Naive thymus-derived CD8-positive, alpha-beta T cell (primary cell): ENCODE measurements around the gene NABP2. TPM values are rescaled to one million over a fixed set of nuclear protein-coding genes. Genes with fewer than 3 reads are reported as not detected.
A peak's percentile ranks its signal among the peaks of the same experiment; 100 is the strongest.
"Not testable (repeated sequence)": the region's sequence is repeated elsewhere in the genome, so short reads cannot be mapped to it uniquely, and the experiment has no call there.

Experiments
- ATAC-seq, 2 donors: fragments of 150-1000 bp; cut with Tn5 transposase in 1 of 2; sonication (Bioruptor Pico), chemical (Tn5 transposase) in 1 of 2; 1 replicate in 1 of 2; 2 replicates in 1 of 2; pipeline ENCODE4 v1.10.0; 2021; ENCODE audit warnings: mild to moderate bottlenecking in 2 of 2, moderate library complexity in 2 of 2
- POLR2A ChIA-PET: fragments of 350-600 bp; sonication (Branson Sonifier 250); formaldehyde crosslinking; loops from one replicate; lab custom pipeline; 2021; ENCODE audit warnings: antibody characterized with exemption; lab: Charles Lee
- DNase-seq, 10 donors: peaks; one replicate each; pipeline versions ENCODE4 v3.0.0 to v3.0.0-alpha.2; 2020 to 2022
- H3K27ac Mint-ChIP-seq, 10 donors: one replicate each; pipeline ENCODE4 v1.8.0; 2020 to 2022; ENCODE audit warnings: mild to moderate bottlenecking in 10 of 10, mixed read lengths in 10 of 10, moderate library complexity in 4 of 10, inconsistent platforms in 1 of 10
- H3K27me3 Mint-ChIP-seq, 5 donors: one replicate each; pipeline ENCODE4 v1.8.0; 2021 to 2022; ENCODE audit warnings: mixed read lengths in 5 of 5
- H3K36me3 Mint-ChIP-seq, 3 donors: one replicate each; pipeline ENCODE4 v1.8.0; 2020 to 2022; ENCODE audit warnings: mixed read lengths in 3 of 3, mild to moderate bottlenecking in 2 of 3, inconsistent platforms in 1 of 3
- H3K4me1 Mint-ChIP-seq, 4 donors: one replicate each; pipeline ENCODE4 v1.8.0; 2021 to 2022; ENCODE audit warnings: mixed read lengths in 4 of 4
- H3K4me3 Mint-ChIP-seq, 10 donors: one replicate each; pipeline ENCODE4 v1.8.0; 2020 to 2022; ENCODE audit warnings: mild to moderate bottlenecking in 10 of 10, mixed read lengths in 10 of 10, moderate library complexity in 6 of 10, inconsistent platforms in 1 of 10
- H3K9me3 Mint-ChIP-seq, 9 donors: one replicate each; pipeline ENCODE4 v1.8.0; 2020 to 2022; ENCODE audit warnings: mixed read lengths in 9 of 9, mild to moderate bottlenecking in 3 of 9, inconsistent platforms in 1 of 9, moderate library complexity in 1 of 9
- polyA plus RNA-seq, 3 donors: library from polyadenylated mRNA; unstranded; fragments of 300-500 nt; fragmentation: Illumina TruSeq; gene quantifications; one replicate each; pipeline ENCODE4 v1.2.3, GENCODE V29; 2021
- total RNA-seq, 8 experiments: library from RNA in 2 of 8; stranded (reverse) in 2 of 8; gene quantifications; one replicate each; pipeline ENCODE4 v1.2.3 and lab custom pipeline; 2021 to 2026

The NABP2 gene
- total and polyA plus RNA-seq, 5 experiments from 2014 or later: 3.5 to 13.3 (median 3.9) TPM

DNA sequence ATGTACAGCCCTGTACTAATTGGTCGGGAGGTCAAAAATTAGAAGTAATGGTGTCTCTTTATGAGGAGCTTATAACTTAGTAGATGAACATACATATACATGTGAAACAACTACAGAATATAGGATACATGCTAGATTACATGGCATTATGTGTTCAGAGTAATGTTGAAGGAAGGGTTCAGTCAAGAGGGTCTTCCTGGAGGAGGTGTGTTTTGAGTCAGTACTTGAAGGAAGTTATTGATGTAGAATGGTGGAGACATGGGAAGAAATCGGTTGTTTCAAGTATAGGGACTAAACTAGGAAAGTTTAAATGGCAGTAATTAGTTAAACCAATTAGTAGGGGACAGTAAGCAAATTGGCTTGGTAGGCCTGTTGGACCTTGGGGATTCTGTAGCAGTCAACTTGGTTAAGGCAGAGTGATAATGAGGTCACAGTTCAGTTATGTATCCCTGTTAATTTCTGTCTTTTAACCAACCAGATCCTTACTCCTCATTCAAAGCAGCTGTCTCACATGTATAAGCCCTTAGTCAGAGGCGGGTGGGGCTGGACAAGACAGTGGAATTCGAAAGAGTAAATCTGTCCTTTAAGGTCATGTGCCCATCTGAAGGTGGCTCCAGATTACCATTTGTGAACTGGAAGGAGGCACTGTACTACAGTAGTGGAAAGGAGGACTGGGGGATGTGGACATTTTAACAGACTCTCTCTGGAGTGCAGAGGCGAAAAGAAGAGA, 37.5 kb downstream of the NABP2 start:
- no peak for ATAC-seq
- no peak for DNase-seq
- H3K27me3 Mint-ChIP-seq: no peaks in the 10 kb centered on the region
- H3K4me3 Mint-ChIP-seq: no peak overlapping the region
- peak overlapping the region in 1 of 10 donors; percentile 45 for H3K27ac Mint-ChIP-seq
- H3K36me3 Mint-ChIP-seq: no peaks in the 10 kb centered on the region
- H3K9me3 Mint-ChIP-seq: no peaks in the 10 kb centered on the region
- POLR2A ChIA-PET: interaction anchor here (1.0 kb wide), 1 partner anchor 11 kb away, joined by 3 read pairs; no protein-coding TSS in a partner anchor
- peaks cover 16 to 27% (median 22%) of the 10 kb centered on the region in 4 donors for H3K4me1 Mint-ChIP-seq

DNA sequence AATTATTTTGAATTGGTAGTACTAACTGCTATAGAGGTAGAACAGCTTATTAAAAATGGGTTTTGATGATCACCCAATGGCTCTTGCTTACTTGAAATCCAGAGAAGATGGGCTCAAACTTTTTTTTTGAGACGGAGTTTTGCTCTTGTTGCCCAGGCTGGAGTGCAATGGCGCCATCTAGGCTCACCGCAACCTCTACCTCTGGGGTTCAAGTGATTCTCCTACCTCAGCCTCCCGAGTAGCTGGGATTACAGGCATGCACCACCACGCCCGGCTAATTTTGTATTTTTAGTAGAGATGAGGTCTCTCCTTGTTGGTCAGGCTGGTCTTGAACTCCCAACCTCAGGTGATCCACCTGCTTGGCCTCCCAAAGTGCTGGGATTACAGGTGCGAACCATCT, 38.8 kb downstream of the NABP2 start:
- H3K27me3 Mint-ChIP-seq: not testable (repeated sequence)

DNA sequence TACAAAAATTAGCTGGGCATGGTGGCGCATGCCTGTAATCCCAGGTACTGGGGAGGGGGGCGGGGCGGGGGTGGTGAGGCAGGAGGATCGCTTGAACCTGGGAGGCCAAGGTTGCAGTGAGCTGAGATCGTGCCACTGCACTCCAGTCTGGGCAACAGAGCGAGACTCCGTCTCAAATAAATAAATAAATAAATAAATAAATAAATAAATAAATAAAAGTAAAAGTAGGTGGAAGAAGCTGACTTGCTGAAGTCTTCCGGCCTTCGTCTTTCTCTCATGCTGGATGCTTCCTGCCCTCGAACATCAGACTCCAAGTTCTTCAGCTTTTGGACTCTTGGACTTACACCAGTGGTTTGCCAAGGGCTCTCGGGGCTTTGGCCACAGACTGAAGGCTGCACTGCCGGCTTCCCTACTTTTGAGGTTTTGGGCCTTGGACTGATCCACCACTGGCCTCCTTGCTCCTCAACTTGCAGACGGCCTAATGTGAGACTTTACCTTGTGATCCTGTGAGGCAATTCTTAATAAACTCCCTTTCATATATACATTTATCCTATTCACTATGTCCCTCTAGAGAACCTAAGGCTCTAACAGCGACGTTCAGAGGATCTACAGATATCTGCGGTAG, 42.0 kb downstream of the NABP2 start:
- H3K36me3 Mint-ChIP-seq: peaks cover 0 to 18% (median 0%) of the 10 kb centered on the region in 3 donors
- peak overlapping the region; percentile 93 to 99 (median 98) for H3K27ac Mint-ChIP-seq
- peak overlapping the region; percentile 85 to 97 (median 94) for H3K4me3 Mint-ChIP-seq
- H3K4me1 Mint-ChIP-seq: peaks cover 10 to 20% (median 20%) of the 10 kb centered on the region in 4 donors
- not testable (repeated sequence) for DNase-seq, ATAC-seq, H3K9me3 Mint-ChIP-seq, H3K27me3 Mint-ChIP-seq
- POLR2A ChIA-PET: interaction anchor here (0.5 to 3.5 kb wide), 13 partner anchors 8 to 201 kb away, joined by 3 to 19 read pairs (median 5); partner anchors contain the start of genes ANKRD52, CNPY2, MYL6 and PA2G4

More for the DNA sequence above, 38.8 kb downstream of the NABP2 start:
- not testable (repeated sequence) for H3K27ac Mint-ChIP-seq, ATAC-seq, DNase-seq, H3K9me3 Mint-ChIP-seq, H3K4me3 Mint-ChIP-seq, H3K36me3 Mint-ChIP-seq
- peaks cover 17 to 26% (median 24%) of the 10 kb centered on the region in 4 donors for H3K4me1 Mint-ChIP-seq
- POLR2A ChIA-PET: interaction anchor here (2.0 kb wide), 1 partner anchor 73 kb away, joined by 6 read pairs; the partner anchor contains the start of gene SMARCC2

GRCh38 chr12:56266693-56267442, 42.7 kb downstream of the NABP2 start, which contains the start of gene COQ10A:
Gene COQ10A, plus strand, starts transcription at chr12:56266942. Its CDS starts 177 bp downstream, at chr12:56267119.
- Mint-ChIP-seq H3K4me3 (peak within 1 kb of the TSS; percentile 85 to 97 (median 94)), H3K9me3 (no peaks in the 10 kb centered on the region), H3K4me1 (peaks cover 8 to 20% (median 20%) of the 10 kb centered on the region in 4 donors), H3K36me3 (peaks cover 0 to 22% (median 0%) of the 10 kb centered on the region in 3 donors), H3K27me3 (no peaks in the 10 kb centered on the region), H3K27ac (peak within 1 kb of the TSS; percentile 93 to 99 (median 98))
- POLR2A ChIA-PET: interaction anchor here (0.6 to 3.5 kb wide), 19 partner anchors 8 to 295 kb away, joined by 3 to 19 read pairs (median 4); partner anchors contain the start of genes ANKRD52, CNPY2, ESYT1 and MYL6
- DNase-seq (peak; percentile 81 to 95 (median 90)), ATAC-seq (peak; percentile 86 to 88)

- DNase-seq (no peak), ATAC-seq (no peak)
- peak overlapping the region; percentile 81 to 98 (median 93) for H3K27ac Mint-ChIP-seq
- no peaks in the 10 kb centered on the region for H3K27me3 Mint-ChIP-seq
- POLR2A ChIA-PET: interaction anchor here (0.7 to 3.5 kb wide), 15 partner anchors 9 to 295 kb away, joined by 3 to 19 read pairs (median 4); partner anchors contain the start of genes ANKRD52, CNPY2, ESYT1 and MYL6
- peaks cover 8 to 20% (median 20%) of the 10 kb centered on the region in 4 donors for H3K4me1 Mint-ChIP-seq
- H3K9me3 Mint-ChIP-seq: no peaks in the 10 kb centered on the region
- H3K4me3 Mint-ChIP-seq: peak overlapping the region; percentile 77 to 96 (median 90)
- H3K36me3 Mint-ChIP-seq: peaks cover 0 to 28% (median 0%) of the 10 kb centered on the region in 3 donors
Observed at GRCh38 chr12:56267443-56268071, 43.4 kb downstream of the NABP2 start.

- no peak overlapping the region for H3K4me3 Mint-ChIP-seq
- POLR2A ChIA-PET: interaction anchor here (0.7 kb wide), 1 partner anchor 42 kb away, joined by 3 read pairs; no protein-coding TSS in a partner anchor
- peak overlapping the region in 5 of 10 donors; percentile 22 to 73 (median 58) for H3K27ac Mint-ChIP-seq
Observed at GRCh38 chr12:56271031-56271430, 46.9 kb downstream of the NABP2 start.

DNA sequence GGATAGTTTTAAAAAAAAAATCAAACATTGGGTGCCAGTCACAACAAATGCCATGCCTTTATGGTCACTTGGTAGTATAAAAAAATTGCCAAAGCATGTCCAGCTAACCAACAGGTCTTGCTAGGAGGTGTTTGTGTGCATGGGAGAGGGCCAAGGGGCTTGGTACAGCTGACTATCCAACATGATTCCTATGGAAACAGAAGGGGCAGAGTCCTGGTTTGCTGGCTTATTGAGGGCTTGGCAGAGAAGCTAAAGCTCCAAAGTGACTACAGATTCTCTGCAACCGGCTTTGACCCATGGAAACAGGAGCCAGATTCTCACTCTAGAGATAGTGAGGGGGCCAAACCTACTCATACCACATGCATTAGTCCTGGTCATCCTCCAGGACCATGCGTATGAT, 48.3 kb downstream of the NABP2 start:
- H3K36me3 Mint-ChIP-seq: peaks cover 0 to 72% (median 14%) of the 10 kb centered on the region in 3 donors
- H3K27me3 Mint-ChIP-seq, H3K9me3 Mint-ChIP-seq, DNase-seq, H3K4me1 Mint-ChIP-seq, ATAC-seq, H3K4me3 Mint-ChIP-seq: not testable (repeated sequence)
- H3K27ac Mint-ChIP-seq: peak overlapping the region in 2 of 10 donors; percentile 33 to 60
- POLR2A ChIA-PET: interaction anchor here (1.2 kb wide), 1 partner anchor 12 kb away, joined by 3 read pairs; no protein-coding TSS in a partner anchor

More at GRCh38 chr12:56271031-56271430, 46.9 kb downstream of the NABP2 start:
- Mint-ChIP-seq H3K9me3 (no peaks in the 10 kb centered on the region), H3K4me1 (peaks cover 8 to 20% (median 15%) of the 10 kb centered on the region in 4 donors), H3K27me3 (no peaks in the 10 kb centered on the region), H3K36me3 (peaks cover 0 to 60% (median 14%) of the 10 kb centered on the region in 3 donors)
- ATAC-seq (no peak), DNase-seq (no peak)

DNA sequence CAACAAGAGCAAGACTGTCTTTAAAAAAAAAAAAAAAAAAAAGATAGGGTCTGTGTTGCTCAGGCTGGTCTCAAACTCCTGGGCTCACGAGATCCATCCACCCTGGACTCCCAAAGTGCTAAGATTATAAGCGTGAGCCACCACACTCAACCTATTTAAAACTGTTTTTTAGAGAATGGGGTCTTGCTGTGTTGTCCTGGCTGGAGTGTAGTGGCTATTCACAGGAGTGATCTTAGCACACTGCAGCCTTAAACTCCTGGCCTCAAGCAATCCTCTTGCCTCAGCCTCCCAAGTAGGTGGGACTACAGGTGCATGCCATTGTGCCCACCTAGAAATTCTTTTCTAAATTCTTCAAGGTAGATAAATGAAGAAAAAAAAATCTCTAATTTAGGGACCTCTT, 50.2 kb downstream of the NABP2 start:
- H3K27me3 Mint-ChIP-seq: no peaks in the 10 kb centered on the region
- DNase-seq: no peak
- peaks cover 0 to 87% (median 16%) of the 10 kb centered on the region in 3 donors for H3K36me3 Mint-ChIP-seq
- H3K4me3 Mint-ChIP-seq: no peak overlapping the region
- POLR2A ChIA-PET: interaction anchor here (0.6 kb wide), 1 partner anchor 13 kb away, joined by 8 read pairs; no protein-coding TSS in a partner anchor
- H3K4me1 Mint-ChIP-seq: no peaks in the 10 kb centered on the region
- peak overlapping the region in 1 of 10 donors; percentile 51 for H3K27ac Mint-ChIP-seq
- ATAC-seq: no peak
- no peaks in the 10 kb centered on the region for H3K9me3 Mint-ChIP-seq

GRCh38 chr12:56278905-56279304, 54.8 kb downstream of the NABP2 start:
- POLR2A ChIA-PET: interaction anchor here (0.5 to 0.8 kb wide), 2 partner anchors 22 to 63 kb away, joined by 3 to 4 read pairs; no protein-coding TSS in a partner anchor
- DNase-seq (no peak), ATAC-seq (no peak)
- no peak overlapping the region for H3K27ac Mint-ChIP-seq
- no peaks in the 10 kb centered on the region for H3K9me3 Mint-ChIP-seq
- H3K36me3 Mint-ChIP-seq: peaks cover 0 to 92% (median 25%) of the 10 kb centered on the region in 3 donors
- H3K4me1 Mint-ChIP-seq: peaks cover 0 to 6% (median 0%) of the 10 kb centered on the region in 4 donors
- no peaks in the 10 kb centered on the region for H3K27me3 Mint-ChIP-seq
- H3K4me3 Mint-ChIP-seq: no peak overlapping the region
